Esophagus muscularis mucosa (tissue), 4 donors: Measurements from ENCODE around the gene ZNF140. TPM values are rescaled to one million over a fixed set of nuclear protein-coding genes. Genes with fewer than 3 reads are reported as not detected.

ENCODE experiments used
- DNase-seq: peaks from one replicate; pipeline ENCODE4 v3.0.0-alpha.2; 2017; ENCODE audit errors: extremely low spot score
- H3K27ac ChIP-seq, 4 donors: fragments of 200-600 bp; sonication (generic); replicated peaks in 1 of 4; 1 replicate in 3 of 4; 2 replicates in 1 of 4; pipeline ENCODE4 v1.5.1; 2016 to 2019; ENCODE audit warnings: mild to moderate bottlenecking in 1 of 4
- H3K27me3 ChIP-seq, 4 donors: fragments of 200-600 bp; sonication (generic); one replicate each; pipeline versions ENCODE4 v1.5.1 to v1.6.0; 2016 to 2019
- H3K36me3 ChIP-seq, 4 donors: fragments of 200-600 bp; sonication (generic); one replicate each; pipeline ENCODE4 v1.5.1; 2016 to 2019
- H3K4me1 ChIP-seq, 4 donors: fragments of 200-600 bp; sonication (generic); one replicate each; pipeline ENCODE4 v1.5.1; 2016 to 2019
- H3K4me3 ChIP-seq, 4 donors: fragments of 200-600 bp; sonication (generic); 1 replicate in 2 of 4; 2 replicates in 2 of 4; pipeline ENCODE4 v1.5.1; 2016 to 2019; ENCODE audit warnings: mild to moderate bottlenecking in 4 of 4, moderate library complexity in 1 of 4
- H3K9me3 ChIP-seq, 4 donors: fragments of 200-600 bp; sonication (generic); 1 replicate in 3 of 4; 2 replicates in 1 of 4; pipeline ENCODE4 v1.5.1; 2016 to 2019
- CTCF ChIP-seq, 3 experiments: fragments of 200-600 bp in 2 of 3; fragments of 450-650 bp in 1 of 3; sonication (generic) in 2 of 3; IDR thresholded peaks; one replicate each; pipeline ENCODE4 v1.5.1; 2017 to 2019; ENCODE audit warnings: antibody characterized with exemption in 3 of 3, mild to moderate bottlenecking in 2 of 3, moderate library complexity in 1 of 3
- EP300 ChIP-seq: sonication (generic); formaldehyde crosslinking; IDR thresholded peaks from one replicate; pipeline ENCODE4 v1.6.1; 2017; ENCODE audit warnings: antibody characterized with exemption
- POLR2A ChIP-seq: fragments of 450-650 bp; IDR thresholded peaks from one replicate; pipeline ENCODE4 v1.6.1; 2017; ENCODE audit warnings: antibody characterized with exemption, moderate library complexity, mild to moderate bottlenecking, low read depth
- POLR2AphosphoS5 ChIP-seq, 2 donors: sonication (generic); formaldehyde crosslinking; IDR thresholded peaks; one replicate each; pipeline ENCODE4 v1.6.1; 2017; ENCODE audit warnings: antibody characterized with exemption in 2 of 2
- WGBS: methylation state at CpG from one replicate; pipeline ENCODE4 v1.1.5; 2018; 5-methylcytosine and 5-hydroxymethylcytosine counted together
- intact Hi-C: fragments of 100-400 bp; cut with DNase I; formaldehyde crosslinking; loops from one replicate; pipeline ENCODE4 v1.15.1; 2023
- total RNA-seq, 4 donors: library from RNA; depleted of rRNA; stranded (reverse); fragments of >200 nt; gene quantifications; one replicate each; pipeline versions ENCODE4 v1.1.0 to v1.2.1, GENCODE V29; 2016

Gene ZNF140
- total RNA-seq, 4 donors from 2014 or later: 12.0 to 13.8 (median 13.1) TPM

DNA sequence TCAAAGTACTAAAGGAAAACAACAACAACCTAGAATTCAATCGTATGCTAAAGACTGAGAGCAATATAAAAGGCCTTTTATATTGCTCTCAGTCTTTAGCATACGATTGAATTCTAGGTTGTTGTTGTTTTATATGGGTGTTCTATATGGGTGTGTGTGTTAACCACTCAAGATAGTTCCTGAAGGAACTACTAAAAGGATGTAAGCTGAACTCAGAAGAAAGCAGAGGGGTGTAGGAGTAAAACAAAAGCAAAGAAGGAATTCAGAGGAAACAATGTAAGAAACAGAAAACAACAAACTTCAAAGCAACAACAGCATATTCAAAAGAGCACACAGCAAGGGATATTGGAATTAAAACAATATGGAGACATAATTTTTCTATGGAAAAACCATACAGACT is 44.0 kb downstream of the ZNF140 start:
- WGBS: 97% methylated on average over 2 of the region's 2 CpGs
- no peak for DNase-seq
- H3K36me3 ChIP-seq: peaks cover 33 to 78% (median 63%) of the 10 kb centered on the region in 4 donors

DNA sequence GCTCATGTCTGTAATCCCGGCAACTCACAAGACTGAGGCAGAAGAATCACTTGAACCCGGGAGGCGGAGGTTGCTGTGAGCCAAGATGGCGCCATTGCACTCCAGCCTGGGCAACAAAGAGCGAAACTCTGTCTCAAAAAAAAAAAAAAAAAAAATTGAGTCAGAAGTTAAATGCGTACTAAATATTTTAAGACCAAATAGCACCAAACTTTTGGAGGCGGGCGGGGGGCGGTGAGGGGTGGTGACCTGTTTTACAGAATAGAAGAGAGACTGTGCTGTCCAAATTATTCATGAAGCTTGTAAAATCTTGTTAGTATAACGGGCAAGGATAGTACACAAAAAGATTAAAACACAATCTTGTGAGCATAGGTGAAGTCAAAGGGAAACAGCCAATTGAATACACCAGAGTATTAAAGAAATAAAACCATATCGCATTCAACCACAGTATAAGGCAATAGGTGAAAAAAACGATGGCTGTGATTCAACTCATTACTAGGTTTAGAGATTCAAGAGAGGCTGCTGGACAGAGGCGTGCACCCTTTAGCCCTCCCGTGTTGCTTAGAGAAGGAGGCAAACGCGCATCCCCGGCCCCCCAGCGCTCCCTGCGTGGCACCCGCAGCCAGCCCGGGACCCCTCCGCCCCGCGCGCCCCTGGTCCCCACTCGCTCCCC is 48.8 kb downstream of the ZNF140 start:
- Histone ChIP-seq H3K4me1 (peaks cover 7 to 14% (median 10%) of the 10 kb centered on the region in 4 donors), H3K27me3 (no peaks in the 10 kb centered on the region), H3K36me3 (peaks cover 26 to 55% (median 38%) of the 10 kb centered on the region in 4 donors), H3K4me3 (peak overlapping the region; percentile 78 to 92 (median 80)), H3K9me3 (peaks cover 3 to 74% (median 56%) of the 10 kb centered on the region in 4 donors), H3K27ac (peak overlapping the region; percentile 94 to 99 (median 96))
- WGBS: 24% methylated on average over 19 of the region's 26 CpGs
- no peak for DNase-seq
- intact Hi-C loops: loop anchor here (1.0 kb wide), 1 partner anchor 49 kb away; the partner anchor contains the start of gene ZNF140
- no peak for TF ChIP-seq POLR2AphosphoS5 (IDR thresholded peaks at IDR 0.05)
- no peak for TF ChIP-seq POLR2A
- no peak for TF ChIP-seq CTCF (IDR thresholded peaks at IDR 0.05)
- no peak for TF ChIP-seq EP300

More for the DNA sequence above, 44.0 kb downstream of the ZNF140 start:
- Histone ChIP-seq H3K27me3 (no peaks in the 10 kb centered on the region), H3K4me3 (no peak overlapping the region), H3K9me3 (peaks cover 23 to 96% (median 91%) of the 10 kb centered on the region in 4 donors), H3K4me1 (peaks cover 0 to 6% (median 4%) of the 10 kb centered on the region in 4 donors), H3K27ac (no peak overlapping the region)
- TF ChIP-seq POLR2A (no peak), CTCF (IDR thresholded peaks at IDR 0.05) (no peak), POLR2AphosphoS5 (IDR thresholded peaks at IDR 0.05) (no peak), EP300 (no peak)
- intact Hi-C loops: no loop called here

DNA sequence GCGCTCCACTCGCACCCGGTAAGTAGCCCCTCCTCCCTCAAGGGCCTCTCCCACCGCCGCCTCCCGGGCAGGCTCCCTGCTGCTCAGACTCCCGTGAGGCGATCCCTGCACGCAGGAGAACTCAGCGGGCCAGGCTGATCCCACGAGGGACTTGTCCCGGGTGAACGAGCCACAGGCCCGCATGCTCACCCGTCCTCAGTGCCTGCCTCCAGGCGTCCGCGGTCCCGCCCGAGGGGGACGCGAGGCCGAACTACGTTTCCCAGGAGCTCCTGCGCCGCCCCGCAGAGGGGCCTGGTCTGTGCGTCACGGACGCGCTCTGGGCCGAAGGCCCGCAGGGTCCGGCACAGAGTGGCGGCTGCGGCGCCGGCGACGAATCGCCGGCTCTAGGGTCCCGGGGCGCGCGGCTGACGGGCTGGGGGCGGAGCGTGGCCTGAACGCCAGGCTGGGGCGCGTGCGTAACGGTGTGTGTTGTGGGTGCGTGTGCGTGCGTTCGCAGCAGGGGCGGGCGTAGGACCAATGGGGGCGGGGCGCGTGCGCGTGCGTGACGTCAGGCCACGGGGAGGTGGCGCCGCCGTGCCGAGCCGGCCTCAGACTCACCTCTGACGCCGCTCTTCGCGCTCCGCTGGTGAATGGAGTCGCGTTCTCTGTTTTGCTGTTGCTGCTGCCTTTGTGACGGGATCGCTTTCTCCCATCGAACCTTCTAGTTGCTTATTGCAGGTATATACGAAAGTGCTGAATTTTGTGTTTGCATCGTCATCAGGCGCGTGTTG is 49.5 kb downstream of the ZNF140 start, which contains the start of the genes ZNF10 and ZNF891:
Gene ZNF10, plus strand, starts transcription at position 590 of the 770 bp plus-strand sequence. CDS start 13,866 bp downstream, outside the sequence.
Gene ZNF891, minus strand, starts transcription at position 237 of the 770 bp plus-strand sequence. CDS start 8,356 bp downstream, outside the sequence.
- Histone ChIP-seq H3K9me3 (peaks cover 3 to 74% (median 56%) of the 10 kb centered on the region in 4 donors), H3K4me1 (peaks cover 7 to 14% (median 10%) of the 10 kb centered on the region in 4 donors), H3K27me3 (no peaks in the 10 kb centered on the region), H3K36me3 (peaks cover 33 to 55% (median 39%) of the 10 kb centered on the region in 4 donors), H3K4me3 (peak within 1 kb of the TSS; percentile 78 to 92 (median 80)), H3K27ac (peak within 1 kb of the TSS; percentile 94 to 99 (median 96))
- under 1% methylated on average over 43 of the region's 87 CpGs for WGBS
- TF ChIP-seq POLR2AphosphoS5 (IDR thresholded peaks at IDR 0.05): peak; percentile 94 to 98
- no peak for TF ChIP-seq CTCF (IDR thresholded peaks at IDR 0.05)
- peak; percentile 16 for TF ChIP-seq POLR2A
- TF ChIP-seq EP300: peak; percentile 94
- intact Hi-C loops: loop anchor here (1.0 kb wide), 1 partner anchor 50 kb away; the partner anchor contains the start of gene ZNF140
- DNase-seq: peak; percentile 99

DNA sequence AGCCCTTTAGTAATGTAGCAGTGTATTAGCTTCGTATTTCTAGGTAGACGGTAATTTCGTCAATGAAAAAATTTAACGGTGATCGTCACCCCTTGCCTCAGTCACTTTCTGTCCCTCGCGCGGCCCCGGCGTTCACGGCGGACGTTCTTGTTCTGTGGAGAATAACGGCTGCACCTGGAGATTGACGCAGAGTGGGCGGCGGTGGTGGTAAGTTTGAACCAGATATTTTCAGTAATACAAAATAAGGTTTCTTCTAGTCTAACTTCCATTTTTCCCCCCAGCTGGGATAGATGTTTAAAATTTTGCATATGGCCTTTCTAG is 50.0 kb downstream of the ZNF140 start:
- intact Hi-C loops: loop anchor here (1.0 kb wide), 1 partner anchor 50 kb away; the partner anchor contains the start of gene ZNF140
- TF ChIP-seq CTCF (IDR thresholded peaks at IDR 0.05): no peak
- no peak for TF ChIP-seq POLR2A
- TF ChIP-seq EP300: no peak
- no peak for TF ChIP-seq POLR2AphosphoS5 (IDR thresholded peaks at IDR 0.05)
- peak overlapping the region; percentile 94 to 99 (median 96) for H3K27ac ChIP-seq
- peak overlapping the region; percentile 78 to 92 (median 80) for H3K4me3 ChIP-seq
- peaks cover 7 to 14% (median 10%) of the 10 kb centered on the region in 4 donors for H3K4me1 ChIP-seq
- no peaks in the 10 kb centered on the region for H3K27me3 ChIP-seq
- H3K36me3 ChIP-seq: peaks cover 33 to 56% (median 42%) of the 10 kb centered on the region in 4 donors
- peaks cover 3 to 74% (median 56%) of the 10 kb centered on the region in 4 donors for H3K9me3 ChIP-seq
- WGBS: 2% methylated on average over 17 of the region's 17 CpGs
- no peak for DNase-seq
